ENCODE data around the gene TFB2M.

Gene TFB2M

DNA sequence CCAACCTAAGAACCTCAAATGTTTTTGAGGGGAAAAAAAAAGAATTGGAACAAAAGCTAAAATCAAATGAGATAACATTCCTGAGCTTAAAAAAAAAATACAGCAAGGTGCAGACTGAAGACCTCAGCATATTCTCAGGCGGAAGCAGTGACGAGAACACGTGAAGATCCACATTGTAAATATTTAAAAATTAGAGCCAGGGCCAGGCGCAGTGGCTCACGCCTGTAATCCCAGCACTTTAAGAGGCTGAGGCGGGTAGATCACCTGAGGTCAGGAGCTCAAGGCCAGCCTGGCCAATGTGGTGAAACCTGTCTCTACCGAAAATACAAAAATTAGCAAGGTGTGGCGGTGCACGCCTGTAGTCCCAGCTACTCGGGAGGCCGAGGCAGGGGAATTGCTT, 15.7 kb downstream of the TFB2M start:
- no peak for DNase-seq

DNA sequence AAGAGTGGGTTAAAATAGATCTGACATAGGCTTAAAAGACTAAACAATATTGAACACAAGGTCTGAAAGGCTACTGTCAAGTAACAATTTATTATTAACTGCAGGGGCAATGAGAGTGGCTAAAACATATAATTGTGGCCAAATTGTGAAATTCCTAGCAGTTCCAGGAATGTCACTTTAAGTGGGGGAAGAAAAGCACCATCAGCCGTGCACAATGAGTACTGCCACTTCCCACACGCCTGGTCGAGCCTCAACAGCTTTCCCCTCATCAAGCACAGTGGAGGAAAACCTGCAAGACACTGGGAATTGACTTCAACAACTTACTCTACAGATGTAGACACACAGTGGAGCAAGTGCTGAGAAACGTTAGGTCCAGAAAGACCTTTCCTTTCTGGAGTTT, 16.4 kb downstream of the TFB2M start:
- no peak for DNase-seq

DNA sequence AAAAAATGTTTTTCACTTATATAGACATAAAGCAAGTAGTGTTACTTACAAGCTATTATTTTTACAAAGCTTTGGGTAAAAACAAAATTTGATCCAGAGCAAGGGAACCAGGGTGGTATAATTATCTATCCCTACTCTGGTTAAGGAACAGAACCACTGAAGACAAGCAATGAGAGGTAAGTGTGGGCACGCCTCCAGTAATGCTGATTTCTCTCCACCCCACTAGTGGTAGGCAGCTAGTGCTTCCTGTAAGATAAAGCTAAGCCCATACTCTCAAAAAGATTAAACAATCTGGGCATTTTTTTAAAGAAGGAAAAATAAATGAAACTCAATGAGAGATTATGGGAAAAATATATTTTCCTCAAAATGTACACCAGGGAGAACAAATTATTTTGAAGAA, 22.1 kb downstream of the TFB2M start:
- no peak for DNase-seq

DNA sequence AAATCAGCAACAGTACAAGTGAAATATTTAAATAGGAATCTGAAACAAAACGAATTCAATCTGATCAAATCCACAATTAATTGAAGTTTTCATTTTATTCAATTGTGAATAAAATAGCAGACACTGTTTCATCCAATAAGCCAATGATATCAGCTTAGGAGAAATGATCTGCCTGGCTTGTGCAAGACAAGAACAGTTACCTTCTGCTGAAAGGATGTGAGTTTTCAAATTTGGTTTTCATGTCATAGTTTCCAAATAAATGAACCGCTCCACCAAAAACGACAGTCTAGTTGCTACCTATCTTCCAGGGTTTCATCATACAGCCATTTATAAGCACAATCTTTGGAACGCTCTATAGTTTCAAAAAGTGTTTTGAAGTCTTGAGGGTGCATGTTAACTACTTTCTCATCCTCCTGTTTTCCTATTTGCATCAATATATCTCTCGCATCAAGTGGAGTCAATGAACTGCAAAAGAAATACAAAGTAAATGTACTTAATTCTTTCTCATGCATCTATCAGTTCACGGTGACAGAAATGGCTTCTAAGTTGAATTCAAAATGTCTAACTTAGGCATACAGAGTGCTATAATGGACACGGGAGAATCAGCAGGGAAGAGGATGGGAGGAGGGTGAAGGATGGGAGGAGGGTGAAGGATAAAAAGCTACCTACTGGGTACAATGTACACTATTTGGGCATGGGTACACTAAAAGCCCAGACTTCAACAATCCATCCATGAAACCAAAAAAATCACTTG, 25.1 kb downstream of the TFB2M start:
- DNase-seq: no peak

DNA sequence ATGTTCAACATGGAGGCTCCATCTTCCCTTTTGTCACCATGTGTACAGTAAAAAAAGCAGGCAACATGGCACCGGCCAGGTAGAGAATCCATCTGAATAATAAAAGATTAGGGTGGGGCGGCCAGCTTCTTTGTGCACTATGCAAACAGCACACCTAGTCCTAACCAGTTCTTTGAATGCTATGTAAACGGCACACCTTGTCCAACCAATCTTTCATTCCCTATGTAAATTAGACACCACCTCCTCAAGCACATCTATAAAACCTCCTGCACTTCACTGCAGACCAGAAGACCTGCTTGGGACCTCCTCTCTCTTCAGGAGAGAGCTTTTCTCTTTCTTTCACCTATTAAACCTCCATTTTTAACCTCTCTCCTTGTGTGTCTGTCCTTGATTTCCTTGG, 28.2 kb downstream of the TFB2M start:
- DNase-seq: no peak

DNA sequence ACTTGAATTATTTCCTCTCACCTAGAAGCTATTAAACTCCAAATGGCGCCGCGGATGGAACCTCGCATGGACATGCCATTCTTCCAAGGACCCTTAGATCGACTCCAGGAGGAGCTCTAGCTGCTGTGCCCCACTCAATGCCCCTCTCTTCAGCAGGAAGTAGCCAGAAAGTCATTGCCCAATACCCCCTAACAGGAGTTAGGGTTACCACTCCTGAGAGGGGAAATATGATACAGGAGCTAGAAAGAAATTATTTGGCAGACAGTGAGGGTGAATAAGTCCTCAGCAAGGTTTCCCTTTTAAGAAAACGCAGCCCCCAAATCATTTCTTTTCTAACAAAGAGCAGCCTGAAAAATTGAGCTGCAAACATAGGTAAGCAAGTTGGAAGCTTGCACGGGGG, 28.6 kb downstream of the TFB2M start:
- no peak for DNase-seq

DNA sequence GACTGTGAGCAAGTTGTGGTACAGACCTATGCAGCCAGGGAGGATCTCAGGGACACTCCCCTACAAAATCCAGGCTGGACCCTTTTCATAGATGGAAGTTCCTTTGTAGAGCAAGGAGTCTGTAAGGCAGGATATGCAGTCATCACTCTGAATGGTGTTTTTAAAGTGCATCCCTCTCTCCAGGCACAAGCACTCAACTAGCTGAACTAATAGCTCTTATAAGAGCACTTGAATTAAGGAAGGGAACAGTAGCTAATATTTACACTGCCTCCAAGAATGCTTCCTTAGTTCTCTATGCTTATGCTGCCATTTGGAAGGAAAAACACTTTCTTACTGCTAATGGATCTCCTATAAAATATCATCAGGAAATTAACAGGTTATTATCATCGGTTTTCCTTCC, 31.9 kb downstream of the TFB2M start:
- DNase-seq: no peak

DNA sequence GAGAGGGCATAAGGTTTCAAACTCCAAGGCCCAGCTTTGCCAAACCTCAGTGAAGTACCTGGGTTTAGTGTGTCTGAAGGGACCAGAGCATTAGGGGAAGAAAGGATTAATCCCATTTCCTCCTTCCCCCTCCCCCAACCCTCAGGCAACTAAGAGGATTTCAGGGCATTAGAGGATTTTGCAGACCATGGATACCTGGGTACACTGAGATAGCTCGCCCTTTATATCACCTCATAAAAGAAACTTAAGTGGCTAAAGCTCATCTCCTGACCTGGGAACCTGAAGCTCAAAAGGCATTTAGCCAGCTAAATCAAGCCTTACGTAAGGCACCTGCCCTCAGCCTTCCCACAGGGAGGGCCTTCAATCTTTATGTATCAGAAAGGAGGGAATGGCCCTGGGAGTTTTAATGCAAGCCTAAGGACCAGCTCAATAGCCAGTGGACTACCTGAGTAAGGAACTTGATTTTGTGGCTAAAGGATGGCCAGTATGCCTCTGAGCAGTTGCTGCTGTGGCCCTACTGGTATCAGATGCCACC, 32.6 kb downstream of the TFB2M start:
- DNase-seq: no peak

DNA sequence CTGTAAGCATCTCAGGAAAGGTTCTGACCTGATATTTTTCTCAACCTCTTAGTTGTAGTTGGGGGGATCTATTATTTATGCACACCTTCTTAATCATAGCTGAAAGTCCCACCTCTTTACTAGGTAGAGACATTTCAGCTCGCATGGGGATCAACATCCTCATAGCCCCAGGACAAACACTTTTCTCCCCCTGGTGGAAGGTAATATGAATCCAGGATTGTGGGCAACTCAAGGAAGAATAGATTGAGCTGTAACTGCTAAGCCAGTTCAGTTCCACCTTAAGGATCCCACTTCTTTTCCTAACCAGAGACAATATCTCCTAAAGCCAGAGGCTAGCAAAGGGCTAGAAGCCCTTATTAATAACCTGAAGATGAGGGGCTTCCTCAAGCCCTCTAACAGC, 33.5 kb downstream of the TFB2M start:
- no peak for DNase-seq

DNA sequence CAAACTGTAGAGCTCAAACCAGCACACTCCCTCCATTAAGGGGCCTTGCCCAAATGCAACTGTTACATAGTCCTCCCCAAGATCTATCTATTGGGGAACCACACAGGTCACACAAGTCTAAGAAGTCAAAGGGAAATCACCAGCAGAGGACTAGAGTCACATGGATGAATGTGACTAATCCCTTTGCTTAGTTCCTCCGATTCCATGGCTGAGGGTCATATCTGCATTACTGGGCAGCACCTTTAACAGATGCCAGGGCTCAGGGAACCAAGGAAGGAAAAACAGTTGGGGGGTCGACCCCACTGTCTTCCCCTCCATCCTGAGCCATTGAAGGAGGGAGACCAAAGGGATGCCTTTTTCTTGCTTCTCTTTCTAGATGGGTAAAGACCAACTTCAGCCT, 35.6 kb downstream of the TFB2M start:
- DNase-seq: no peak

DNA sequence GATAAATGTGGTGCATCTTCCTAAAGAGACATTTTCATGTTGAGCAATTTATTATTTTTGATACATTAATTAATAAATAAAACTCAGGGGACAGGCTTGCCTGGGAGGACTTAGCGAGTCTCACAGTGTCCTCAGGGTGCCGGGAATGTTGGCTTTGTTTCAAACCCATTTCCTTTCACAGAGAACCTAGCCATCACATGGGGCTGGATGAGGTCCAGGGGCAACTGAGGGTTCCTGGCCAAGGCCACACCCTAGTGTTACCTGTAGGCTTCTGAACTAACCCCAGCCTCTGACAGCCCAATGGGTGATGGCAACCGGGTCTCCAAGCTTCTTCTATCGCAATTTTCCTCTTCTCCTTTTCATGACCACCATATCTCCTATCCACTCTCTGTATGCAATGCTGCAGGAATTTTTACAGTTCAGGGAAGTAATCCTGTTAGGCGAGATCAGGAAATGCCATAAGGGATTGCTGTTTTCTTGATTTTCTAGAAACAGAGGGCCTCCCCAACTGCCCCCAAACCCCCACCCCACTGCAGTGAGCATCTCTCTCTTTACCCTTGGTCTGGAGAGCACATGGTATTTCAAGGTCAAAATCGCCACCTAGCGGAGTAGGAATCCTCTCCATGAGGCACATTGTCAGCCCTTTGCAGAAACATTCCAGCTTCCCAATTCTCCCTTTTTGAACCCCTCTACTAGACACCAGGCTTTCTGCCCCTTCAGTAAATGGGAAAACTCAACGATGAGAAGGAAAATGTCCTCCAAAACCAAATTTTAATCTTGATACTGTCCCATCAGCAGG, 36.9 kb downstream of the TFB2M start:
- DNase-seq: no peak

DNA sequence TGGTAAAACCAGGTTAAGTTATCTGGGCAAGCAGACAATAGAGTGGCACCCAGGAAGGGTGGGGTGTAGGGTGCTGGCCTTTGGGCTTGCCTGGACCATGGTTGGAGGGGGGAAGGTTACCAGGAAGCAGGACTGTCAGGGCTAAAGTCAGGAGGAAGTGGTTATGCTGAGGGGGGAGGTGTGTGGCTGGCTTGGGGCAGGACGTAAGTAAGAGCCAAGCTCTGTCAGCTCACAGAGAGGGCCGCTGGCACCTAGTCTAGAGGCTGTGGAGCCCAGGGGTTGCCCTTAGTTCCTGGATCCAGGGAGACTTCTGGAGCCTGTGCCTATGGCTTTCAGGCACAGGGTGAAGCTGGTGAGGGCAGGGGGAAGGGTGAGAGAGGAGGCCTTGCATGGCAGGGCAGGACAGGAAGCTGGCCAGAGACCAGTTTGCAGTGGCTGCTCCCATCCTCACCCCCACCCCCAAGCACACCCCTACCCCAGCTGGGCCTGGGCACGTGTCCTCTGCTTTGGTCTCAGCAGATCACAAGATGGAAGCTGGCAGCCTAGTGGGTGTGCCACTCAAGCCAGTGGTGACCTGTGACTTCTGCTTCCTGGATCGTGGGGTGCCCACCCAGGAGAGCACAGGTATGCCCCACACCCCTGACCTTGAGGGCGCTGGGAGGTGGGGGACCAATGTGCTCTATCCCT, 38.5 kb downstream of the TFB2M start:
- DNase-seq: no peak

DNA sequence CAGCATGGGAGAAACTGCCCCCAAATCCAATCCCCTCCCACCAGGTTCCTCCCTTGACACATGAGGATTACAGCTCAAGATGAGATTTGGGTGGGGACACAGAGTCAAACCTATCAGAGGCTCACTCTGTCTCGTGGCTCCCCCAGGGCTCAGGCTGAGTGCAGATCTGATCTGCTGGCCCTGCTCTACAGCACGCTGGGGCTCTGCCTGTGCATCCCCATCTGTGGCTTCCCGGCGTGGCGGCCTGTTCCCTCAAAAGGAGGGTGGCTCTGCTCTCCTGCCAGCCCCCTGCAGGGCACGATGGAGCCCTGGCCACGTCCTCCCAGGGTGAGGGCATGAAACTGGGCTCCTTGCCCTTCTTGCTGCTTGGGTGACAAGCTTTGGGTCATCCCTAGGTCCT, 39.1 kb downstream of the TFB2M start:
- no peak for DNase-seq

DNA sequence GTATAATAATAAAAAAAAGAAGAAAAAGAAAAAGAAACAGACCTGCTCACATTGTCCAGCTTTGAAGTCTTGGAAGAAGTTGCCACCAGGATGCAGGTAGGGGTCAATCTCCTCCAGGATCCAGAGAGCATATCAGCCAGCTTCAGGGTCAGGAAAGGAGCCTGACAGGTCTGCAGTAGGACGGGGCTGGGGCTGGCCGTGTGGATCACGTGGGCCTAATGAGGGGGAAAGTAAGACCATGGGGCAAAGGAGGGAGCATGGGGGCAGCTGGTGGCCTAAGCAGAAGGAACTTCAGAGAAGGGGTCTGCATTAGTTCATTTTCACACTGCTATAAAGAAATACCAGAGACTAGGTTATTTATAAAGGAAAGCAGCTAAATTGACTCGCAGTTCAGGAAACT, 39.7 kb downstream of the TFB2M start:
- DNase-seq: no peak

DNA sequence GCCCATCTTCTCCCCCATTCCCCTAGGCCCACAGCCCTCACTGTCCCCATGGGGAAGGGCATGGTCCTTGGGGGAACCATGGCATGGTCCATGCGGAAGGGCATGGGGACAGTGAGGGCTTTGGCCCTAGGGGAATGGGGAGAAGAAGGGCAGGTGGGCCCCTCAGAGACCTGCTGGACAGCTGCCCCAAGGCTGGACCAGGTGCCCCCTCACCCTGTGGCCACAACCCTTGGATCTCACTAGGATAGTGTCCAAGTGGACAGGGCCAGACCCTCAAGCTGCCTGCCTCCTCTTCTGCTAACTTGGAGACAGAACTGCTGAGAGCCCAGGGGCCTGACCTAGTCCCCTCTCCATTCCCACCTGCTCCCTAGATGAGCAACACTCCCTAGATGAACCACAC, 46.5 kb downstream of the TFB2M start:
- no peak for DNase-seq

DNA sequence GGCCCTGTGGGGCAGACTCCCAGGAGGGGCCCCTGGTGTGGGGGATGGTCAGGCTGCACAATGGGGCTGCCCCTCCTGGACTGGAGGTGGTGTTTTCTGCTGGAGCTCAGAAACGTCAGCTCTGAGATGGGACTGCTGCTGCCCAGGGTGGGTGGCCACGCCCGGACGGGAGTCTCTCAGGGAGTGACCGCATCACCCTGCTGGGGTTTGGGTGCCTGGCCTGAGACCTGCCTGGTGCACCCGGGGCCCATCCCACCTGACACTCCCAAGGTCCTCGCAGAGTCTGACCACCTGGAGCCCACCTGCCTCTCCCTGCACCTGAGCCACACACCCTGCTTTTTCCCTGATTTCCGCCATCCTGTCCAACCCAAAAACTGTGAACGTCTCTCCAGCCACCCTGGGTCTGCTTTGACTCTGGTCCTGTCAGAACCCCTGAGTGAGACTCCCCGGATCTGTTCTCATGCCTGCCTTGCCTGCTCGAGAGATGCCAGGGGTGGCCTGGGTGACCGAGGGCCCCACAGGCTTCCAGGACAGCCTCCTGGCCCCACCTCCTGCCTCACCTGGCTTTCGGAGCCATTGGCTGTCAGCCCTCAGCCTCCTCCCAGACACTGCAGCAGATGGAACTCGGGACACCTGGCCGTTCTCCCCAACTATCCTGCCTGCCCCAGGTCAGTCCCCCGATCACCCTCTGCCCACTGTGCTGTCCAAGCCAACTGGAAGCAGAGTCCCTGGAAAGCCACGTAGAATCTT, 47.4 kb downstream of the TFB2M start:
- no peak for DNase-seq

DNA sequence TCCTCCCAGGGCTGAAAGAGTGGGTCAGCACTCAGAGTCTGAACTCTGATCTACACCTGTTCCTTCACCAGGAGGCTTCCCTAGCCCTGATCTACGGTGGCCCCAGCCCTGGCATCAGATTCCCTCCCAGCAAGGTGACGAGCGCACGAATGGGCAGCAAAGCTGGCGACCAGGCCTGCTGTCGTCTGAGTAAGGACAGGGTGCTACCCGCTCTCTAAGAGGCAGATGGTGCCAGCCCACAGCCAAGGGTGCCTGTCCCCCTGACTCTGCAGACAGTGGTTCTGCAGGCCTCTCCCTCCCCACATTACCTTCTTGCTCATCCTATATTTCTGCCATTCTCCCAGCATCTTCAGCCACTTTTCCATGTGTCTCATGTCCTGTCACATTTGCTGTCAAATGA, 48.7 kb downstream of the TFB2M start:
- DNase-seq: no peak

DNA sequence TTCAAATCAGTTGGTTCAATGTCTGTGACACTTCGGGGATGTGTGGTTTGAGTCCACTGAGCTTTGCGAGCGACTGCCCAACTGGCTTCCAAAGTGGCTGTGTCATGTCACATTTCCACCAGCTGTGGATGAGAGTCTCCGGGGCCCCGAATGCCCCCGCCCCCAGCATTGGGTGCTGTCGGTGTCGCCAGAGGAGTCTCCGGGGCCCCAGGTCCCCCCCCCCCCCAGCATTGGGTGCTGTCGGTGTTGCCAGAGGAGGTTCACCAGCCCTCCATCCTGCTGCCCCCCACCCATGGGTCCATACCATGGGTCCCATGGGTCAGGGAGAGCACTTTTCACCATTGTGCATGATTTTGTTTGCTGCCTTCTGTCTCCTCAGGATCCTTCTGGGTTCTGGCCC, 49.9 kb downstream of the TFB2M start:
- DNase-seq: no peak

DNA sequence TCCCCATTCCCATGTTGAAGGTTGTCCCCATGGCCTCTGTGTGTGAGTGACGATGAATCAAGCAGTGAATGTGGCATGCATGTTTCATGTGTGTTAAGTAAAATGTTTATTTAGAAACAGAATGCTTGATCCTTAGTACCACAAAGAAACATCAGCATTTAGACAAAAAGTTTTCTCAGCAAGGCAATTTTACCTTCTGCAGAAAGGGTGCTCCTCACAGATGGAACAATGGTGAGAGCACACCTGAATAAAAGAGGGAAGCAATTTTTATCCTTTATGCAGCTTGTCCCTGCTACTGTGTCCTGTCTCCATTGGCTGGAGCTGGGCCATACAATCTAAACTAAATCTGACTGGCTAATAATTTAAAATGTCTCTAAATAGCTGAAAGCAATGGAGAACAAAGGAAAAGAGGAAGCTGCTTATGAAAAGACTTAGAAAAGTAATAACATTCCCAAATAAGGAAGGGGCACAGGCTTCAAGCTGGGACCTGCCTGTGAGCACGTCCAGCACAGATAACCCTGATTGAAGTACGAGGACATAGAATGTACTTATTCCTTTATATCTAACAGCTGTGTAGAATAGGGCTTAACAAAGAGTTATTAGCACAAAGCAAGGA, 50.6 kb downstream of the TFB2M start:
- DNase-seq: no peak

DNA sequence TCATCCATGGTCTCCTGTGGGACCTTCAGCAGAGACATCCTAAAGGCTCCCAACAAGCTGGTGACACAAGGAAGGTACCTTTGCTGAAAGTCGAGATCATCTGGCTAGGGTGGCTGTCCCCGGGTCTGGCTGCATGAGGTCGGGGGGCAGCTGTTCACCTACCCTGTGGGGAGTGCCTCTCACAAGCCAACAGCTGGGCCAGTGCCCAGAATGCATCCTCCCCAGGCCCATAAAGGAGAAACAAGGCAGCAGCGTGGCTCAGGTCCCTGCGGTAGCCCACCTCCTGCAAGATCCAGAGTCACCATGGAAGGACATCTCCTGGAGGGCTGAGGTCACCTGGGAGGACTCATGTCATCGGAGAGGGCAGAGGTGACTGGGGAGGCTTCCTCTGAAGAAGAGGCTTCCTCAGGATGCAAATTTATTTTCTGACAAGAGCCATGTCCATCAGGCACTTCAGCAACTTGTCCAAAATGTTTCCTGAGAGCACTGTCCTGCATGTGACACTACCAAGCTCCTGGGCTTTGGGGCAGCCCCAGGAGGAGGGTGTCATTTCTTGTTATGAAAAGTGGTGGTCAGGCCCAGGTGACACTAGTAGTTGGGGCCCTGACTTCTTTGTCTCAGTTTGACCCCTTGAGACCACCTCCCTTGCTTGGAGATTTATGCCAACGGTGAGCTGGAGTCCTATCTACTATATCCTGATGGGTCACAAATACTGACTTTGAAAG, 52.3 kb downstream of the TFB2M start:
- DNase-seq: no peak

DNA sequence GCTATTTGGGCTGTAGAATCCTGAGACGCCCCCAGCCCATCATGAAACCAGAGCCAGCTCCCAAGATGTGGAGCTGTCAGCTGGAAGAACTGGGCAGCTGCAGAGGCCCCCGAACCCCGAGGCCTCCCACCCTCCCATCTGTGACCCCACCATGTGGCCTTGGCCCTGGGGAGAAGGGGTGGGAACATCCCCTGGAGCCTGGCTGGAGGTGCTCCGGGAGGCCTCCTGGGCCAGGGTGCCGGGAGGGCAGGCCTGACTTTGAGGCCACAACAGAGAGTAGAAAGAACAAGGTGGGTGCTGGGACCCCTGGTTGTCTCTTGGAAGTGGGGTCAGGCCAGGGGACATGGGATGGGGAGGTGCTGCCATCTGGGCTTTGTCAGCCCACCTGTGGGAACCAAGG, 53.0 kb downstream of the TFB2M start:
- no peak for DNase-seq

DNA sequence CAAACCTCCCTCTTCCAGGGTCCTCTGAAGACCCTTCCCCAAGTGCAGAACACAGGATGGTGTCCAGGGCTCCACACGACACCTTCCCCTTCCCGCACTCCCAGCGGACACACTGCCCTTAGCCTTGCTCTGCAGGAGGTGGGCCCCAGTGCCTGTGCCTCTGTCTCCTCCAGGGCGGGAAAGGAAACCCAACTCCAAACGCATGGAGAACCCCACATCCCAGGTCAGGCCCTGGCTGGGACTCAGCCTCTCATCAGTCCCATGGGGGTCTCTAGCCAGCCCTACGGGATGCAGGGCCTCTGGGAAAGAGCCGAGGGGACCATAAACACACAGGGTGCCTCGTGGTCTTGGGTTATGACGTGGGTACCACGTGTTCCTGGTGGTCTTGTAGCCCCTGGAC, 53.4 kb downstream of the TFB2M start:
- no peak for DNase-seq
